ENCODE data around the gene LOXL4.

Gene LOXL4

DNA sequence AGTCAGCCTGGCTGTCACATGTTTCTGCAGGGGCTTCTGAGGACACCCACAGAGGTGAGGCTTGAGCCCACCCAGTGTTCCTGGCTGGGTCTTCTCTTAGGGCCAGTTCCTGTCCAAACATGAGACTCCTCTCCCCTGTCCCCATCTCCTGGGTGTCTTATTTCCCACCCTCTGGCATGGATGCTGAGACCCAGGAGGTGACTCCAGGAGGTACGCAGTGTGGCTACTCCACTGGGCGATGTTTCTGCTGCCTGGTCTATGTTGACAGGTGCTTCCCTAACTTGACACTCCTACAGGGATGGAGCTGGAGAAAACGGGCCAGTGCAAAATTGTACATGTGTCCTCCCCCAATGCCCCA, 26.3 kb upstream of the LOXL4 start:
- DNase-seq: no peak

DNA sequence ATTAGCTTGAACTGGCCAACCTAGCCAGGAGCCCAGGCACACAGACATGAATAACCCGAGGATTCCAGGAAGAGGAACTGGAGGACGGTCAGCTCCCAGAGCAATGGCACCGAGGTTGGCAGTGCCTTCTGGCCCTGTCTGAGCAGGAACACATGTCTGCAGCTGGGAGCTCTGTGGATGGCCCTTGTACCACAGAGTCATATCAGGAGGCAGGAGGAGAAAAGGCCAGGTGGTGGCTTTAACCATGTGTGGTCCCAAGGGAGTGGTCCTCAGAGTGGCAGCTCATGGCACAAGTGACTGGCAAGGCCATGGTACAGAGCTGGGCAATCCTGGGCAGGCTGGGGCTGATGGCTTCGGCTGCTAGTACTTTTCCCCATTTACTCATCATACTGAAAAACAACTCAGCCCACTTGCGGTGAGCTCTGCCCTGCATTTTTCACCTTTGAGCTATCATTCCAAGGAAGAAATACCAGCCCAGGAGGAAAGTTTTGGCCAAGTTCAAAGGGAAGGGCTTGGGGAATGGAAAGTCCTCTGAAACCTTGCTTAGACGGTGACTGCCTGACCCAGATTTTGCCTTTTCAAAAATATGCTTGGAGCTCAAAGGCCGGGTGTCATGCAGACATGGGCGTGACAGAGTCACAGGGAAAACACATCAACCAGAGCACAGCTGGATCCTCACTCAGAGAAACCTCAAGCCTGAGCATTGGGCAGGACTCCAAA, 25.7 kb upstream of the LOXL4 start:
- no peak for DNase-seq

DNA sequence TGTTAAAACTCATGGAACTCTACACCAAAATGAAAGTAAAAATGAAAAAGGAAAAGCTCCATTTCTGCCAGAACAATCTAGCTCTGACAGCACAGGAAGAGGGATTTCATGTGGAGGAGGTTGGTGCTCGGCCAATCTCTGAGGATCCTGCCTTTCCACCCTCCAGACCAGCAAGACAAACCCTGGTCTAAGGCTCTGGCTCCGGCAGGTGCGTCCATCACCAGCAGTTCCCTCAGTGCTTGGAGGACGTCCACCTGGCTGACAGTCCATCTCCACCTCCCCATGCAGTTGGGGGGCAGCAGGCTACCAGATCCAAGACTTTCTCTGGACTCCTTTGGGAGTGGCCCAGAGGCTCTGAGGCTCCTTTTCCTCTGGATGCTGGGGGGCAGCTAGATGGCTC, 25.0 kb upstream of the LOXL4 start:
- no peak for DNase-seq

DNA sequence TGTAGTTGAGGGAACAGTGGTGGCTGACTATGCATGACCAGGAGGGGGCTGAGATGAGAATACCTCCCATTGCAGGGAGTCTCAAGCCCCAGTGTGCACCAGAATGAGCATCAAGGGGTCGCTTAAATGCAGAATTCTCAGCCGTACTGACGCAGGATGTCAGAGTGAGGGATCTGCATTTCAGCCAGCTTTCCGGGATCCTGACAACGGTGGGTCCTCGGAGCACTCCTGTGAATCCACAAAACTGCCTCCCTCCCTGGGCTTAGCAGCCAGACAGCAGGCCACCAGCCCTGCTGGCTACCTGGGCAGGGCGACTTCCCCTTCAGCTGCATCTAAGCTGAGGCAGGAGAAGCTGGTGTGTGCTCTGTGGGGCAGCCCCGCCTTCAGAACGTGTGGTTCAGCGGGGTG, 21.8 kb upstream of the LOXL4 start:
- DNase-seq: no peak

DNA sequence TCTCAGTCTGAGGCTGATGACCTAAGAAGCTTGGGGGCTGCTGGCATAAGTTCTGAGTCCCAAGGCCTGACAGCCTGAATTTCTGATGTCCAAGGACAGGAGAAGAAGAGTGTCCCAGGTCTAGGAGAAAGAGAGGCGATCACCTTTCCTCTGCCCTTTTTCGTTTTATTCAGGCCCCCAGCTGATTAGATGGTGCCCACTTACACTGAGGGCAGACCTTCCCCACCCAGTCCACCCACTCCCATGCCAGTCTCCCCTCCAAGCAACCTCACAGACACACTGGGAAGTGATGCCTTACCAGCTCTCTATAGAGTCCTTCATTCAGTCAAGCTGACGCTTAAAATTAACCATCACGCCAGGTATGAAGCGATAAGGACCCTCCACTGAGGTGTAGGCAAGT, 19.3 kb upstream of the LOXL4 start:
- DNase-seq: no peak

DNA sequence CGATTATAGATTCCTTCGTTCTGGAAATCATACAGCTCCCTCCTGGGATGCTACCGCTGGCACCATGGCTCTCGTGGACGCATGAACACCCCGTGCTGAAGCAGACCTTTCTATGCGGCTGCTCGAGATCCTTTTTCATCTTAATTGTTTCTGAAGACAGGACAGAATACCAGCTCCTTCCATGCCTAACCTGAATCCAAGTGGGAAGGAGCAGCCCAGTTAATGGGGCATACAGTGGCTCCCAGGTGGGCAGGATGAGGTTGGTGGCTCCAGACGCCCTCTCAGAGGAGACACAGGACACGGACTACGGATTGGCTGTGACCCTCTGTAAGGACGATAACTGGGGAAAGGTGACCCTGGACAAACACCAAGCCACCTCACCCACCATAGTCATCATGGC, 18.4 kb upstream of the LOXL4 start:
- DNase-seq: no peak

DNA sequence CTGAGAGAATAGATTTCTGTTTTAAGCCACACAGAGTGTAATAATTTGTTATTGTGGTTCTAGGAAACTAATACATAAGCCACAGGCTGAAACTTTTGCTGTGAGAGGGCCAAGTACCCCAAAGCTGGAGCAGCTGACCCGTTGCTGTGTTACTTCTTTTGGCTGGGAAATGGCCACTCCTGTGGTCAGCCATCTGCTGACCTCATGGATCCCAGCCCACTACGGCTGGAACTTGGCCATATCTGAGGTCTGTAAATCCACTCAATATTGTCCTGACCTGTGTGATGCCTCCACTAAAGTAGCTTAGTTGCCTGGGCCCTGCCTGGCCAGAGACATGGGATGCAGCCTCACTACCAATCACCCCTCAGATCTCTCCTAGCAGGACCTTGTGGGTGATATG, 17.4 kb upstream of the LOXL4 start:
- no peak for DNase-seq

DNA sequence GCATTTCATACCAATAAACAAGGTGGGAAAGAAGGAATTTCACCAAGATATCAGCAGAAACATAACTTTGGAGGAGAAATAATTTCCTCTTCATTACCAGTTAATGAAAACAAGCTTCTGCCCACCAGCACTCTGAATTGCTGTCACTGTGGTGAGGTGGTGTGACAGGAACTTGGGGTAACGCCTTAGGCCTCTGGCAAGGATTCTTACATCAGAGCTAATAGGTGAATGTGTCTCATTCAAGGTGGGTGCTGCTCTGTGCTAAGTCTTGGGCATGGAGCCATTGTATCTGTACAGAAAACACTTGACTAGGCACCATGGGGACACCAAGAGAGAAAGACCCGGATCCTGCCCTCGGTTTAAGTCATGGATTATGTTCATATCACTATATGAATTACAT, 8.3 kb upstream of the LOXL4 start:
- DNase-seq: no peak

DNA sequence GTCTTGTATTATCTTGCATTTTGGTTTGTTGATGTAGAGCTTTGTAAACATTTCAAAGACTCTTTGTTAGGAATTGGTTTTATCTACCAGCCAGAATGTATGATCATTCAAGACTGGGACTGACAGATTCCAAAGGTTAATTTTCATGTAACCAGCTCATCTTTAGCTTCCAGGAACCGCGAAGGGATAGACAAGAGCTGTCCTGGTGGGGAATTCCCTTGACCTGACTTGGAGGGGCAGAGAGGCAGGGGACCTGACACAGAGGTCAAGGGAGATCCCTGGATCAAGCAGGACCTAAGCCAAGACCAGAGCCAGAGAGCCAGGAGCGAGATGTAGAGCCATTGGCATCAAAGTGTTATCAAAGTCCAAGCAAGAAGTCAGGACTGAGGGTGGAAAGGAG, 6.6 kb upstream of the LOXL4 start:
- DNase-seq: no peak

DNA sequence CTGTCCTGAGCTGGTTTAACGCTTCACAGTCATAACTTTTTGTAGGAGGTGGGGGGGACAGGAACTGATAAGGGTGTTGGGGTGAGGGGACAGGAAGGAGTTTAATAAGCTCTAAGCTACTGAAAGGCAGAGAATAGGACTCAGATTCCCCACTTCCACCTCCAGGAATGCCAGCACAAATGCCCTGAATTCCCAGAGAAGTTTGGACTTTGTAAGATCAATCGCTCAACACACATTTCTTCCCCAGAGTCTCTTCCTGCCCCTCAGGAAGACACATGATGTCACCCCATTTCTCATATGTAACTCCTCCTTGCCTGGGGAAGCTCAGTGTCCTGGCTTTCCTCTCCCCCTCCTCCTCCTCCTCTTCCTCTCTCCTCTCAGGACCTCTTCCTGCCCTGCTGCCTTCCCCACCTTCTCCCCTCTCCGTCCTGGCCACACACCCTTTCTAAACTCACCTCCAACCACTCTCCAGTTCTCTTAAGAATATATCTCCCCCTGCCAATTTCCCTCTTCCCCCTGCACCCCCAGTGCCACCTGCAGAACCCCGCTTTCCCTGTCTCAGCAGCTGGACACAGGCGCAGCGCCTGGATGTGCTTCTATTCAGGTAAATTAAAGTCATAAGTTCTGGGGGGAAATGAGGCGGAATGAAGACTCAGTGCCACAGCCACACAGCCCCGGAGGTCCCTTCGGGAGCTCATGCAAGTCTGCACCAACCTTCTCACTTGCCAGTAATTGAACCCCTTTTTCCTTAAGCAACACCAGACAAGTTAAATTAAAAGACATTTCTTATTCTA, 5.3 kb upstream of the LOXL4 start:
- no peak for DNase-seq

DNA sequence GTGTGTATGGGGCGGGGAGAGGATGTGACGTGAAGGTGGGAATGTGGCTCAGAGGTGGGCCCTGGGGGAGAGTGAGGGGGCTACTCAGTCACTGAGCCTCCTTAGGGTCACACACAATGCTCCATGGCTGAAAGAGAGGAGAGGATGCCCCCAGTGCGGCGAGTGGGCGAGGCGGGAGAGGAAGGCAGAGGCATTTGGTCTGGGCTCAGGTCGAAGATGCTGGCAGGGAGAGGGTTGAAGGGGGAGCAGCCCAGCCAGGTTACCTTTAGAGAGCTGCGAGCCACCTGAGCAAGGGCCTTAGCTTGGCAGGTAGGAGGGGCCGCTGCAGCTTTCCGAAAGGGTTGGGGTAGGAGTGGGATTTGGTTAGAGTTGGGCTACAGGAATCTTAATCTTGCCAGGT, 4.7 kb upstream of the LOXL4 start:
- no peak for DNase-seq

DNA sequence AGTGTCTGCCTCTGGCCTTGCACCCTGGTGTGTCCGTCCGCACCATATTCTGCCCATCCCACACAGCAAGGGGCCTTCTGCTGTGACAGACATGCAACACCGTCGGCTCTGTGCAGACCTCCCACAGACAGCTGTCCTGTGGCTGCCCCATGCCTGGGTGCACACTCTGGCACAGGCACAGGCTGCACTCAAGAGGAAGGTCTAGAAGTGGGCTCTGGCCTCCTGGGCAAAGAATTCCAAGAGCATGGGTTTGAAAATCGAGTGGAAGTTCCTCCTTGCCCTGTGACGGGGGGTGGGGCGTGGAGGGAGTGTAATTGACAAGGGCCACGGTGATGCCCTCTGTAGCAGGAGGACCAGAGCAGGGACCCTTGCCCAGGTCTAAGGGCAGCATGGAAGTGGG, 4.3 kb upstream of the LOXL4 start:
- no peak for DNase-seq

DNA sequence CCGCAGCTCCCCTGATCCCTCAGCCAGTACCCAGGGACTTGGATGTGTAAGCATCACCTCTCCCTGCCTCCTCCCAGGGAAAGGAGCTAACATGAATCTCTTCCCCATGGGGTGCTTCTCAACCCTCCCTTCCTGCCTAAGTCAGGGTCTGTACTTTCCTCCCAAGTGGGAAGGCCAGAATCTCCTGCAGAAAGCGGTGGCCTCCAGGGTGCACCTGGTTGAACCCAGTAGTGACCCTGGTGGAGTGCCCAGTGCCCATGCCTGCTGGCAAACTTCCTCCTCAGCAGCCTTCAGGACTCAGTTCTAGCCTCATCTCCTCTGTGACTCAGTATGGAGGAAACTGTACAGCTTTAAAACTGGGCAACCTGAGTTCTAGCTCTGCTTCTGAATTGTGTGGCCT, 2.8 kb upstream of the LOXL4 start:
- DNase-seq: no peak

DNA sequence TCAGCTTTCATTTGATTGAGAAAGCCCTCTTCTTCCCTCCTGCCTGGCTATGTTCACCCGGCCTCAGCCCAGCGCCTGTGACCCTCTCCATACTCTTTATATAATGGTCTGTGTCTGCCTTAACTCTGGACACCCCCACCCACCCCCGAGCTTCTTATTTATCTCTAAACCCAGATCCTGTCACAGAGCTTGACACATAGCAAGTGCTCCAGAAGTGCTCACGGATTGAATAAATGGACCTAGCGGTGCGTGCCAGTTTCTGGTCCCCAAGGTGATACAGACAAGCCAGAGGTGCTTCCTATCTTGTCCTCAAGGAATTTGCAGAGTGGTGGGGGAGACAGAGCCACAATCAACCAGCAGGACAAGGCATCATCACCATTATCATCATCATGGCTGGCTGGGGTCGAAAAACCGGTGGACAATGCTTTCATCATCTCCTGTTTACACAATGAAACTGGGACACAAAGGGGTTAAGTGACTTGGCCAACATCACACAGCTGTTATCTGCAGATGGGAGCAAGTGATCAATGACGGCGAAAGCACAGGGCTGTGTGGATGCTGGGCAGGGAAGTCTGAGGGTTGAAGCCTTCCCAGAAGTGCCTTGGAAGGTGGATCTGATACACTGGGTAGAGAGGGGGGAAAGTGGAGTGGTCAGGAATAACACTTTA, 2.2 kb upstream of the LOXL4 start:
- no peak for DNase-seq

DNA sequence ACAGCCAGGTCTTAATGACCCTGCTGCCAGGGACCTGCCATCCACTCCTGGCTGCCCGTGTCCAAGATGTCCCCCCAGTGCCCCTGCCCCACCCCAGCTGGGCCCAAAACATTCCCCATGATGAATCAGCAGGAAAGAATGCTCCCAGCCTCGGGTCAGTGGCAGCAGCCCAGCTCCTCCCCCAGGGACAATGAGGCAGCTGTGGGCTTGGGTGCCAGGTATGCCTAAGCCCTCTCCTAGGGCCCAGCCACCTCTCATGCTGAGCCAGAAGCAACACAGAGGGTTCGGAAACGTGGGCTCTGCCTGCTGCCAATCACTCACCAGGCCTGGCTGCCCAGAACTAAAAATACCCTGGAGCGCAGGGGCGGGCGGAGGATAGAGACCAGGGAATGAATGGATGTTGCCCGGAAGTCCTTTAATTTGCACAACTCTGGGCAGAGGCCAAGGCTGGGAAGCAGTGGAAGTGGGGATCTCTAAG, 1.5 kb upstream of the LOXL4 start:
- no peak for DNase-seq

DNA sequence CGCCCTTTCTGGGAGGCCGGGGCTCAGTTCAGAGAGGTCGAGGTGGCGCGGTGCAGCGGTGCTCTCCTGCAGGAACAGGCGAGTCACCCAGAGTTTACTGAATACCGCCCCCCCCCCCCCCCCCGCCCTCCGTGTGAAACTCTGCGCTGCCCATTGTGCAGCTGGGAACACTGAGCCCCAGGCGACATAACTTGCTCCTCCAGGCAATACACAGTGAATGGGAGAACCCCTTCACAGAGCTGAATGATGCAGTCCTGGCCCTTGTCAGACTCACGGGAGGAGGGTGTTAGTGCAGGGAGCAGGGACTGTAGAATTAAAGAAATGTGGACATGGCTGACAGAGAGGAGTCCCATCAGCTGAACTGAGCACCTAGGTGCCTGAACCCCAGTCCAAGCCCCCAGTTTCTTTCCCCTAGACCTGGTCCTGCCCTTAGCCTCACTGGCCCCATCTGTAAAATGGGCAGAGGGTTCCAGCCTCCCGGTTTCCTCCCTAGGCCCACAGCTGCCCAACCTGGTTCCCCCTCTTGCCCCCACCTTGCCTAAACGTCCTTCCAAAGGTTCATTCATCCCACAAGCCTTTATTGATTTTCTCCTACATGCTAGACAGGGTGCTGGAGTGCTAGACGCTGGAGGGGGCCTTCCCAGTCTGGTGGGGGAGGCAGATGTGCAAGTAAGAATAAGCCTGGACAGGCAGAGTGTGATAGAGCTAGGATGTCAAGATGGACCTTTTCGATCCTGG, 869 bp upstream of the LOXL4 start:
- no peak for DNase-seq

DNA sequence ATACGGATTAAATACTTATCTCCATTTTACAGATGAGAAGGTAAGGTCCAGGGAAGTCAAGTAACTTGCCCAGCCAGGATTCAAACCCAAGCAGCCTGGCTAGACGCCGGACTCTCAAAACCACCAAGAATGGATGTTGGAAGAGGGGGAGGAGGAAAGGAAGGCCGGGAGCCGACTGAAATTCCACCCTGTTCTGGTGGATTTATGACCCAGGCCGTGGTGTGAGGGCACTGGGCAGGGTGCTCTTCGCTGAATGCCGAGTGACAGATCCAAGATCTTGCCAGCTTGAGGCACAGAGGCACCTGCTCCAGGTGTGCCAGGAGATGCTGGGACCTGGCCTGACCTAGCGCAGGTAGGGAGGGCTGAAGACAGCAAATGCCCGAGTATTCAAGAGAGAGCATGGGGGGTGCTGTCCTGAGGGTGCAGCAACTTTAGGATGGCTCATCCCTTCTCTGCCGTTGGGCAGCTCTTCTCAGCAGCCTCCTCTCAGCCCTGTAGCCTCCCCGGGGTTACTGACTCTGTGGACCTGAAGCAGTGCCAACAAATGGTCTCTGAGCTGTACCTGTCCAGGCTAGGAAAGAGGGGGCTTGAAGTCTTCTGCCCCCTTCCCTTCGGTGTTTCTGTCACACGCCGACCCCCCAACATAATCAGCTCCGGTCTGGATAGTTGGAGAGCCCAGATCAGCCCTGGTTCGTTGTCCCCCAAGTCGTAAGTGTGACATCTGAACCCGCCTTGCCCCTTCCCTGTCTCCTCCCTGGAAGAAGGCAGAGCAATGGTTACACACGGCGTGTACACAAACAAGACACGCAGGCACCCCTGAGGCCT, 713 bp downstream of the LOXL4 start:
- no peak for DNase-seq

DNA sequence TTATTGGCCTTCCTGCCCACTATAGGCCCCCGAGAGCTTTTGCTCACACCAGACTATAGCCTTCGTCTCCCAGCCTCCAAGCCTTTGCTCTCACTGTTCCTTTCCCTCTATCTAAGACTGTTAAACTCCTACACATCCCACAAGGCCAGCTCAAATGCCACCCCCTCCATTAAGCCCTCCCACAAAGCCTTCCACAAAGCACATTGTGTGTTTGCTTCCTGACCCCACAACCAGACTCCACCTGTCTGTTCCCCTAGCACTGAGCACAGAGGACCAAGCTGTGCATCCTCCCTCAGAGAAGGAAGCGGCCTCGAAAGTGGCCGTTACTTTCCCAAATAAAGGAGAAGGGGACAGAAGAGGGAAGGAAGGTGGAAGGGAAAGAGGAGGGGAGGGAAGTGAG, 1.3 kb downstream of the LOXL4 start:
- no peak for DNase-seq

DNA sequence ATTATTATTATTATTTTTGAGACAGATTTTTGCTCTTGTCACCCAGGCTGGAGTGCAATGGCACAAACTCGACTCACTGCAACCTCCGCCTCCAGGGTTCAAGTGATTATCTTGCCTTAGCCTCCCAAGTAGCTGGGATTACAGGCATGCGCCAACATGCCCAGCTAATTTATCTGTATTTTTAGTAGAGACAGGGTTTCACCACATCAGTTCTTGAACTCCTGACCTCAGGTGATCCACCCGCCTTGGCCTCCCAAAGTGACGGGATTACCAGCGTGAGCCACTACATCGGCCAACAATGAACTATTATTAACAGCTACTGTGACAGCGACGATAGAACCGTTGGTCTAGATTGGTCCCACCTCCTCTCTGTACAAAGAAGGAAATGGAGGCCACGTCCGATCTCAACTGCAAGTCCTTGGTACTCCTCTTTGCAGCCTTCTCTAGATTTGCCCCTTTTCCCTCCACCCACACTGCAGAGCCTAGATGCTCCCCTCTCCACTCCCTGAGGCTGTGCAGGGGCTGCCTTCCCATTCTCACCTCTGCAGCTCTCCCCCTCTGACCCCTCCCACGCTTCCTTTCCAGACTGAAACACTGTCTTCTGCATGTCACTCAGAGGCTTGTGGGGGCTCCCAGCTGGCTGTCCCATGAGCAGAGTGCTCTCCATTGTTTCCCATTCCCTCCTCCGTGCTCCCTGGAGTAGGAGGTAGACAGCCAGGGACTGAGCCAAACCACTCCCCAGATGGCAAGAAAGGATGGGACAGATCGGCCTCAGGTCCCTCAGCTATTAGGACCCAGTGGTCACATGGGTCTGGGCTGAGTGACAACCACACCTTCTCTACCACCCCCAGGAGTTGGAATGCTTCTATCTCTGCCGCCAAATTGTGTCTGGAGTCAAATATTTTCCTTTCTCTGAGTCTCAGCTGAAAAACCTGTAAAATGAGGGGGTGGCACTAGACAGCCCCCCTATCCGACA, 2.3 kb downstream of the LOXL4 start:
- no peak for DNase-seq

DNA sequence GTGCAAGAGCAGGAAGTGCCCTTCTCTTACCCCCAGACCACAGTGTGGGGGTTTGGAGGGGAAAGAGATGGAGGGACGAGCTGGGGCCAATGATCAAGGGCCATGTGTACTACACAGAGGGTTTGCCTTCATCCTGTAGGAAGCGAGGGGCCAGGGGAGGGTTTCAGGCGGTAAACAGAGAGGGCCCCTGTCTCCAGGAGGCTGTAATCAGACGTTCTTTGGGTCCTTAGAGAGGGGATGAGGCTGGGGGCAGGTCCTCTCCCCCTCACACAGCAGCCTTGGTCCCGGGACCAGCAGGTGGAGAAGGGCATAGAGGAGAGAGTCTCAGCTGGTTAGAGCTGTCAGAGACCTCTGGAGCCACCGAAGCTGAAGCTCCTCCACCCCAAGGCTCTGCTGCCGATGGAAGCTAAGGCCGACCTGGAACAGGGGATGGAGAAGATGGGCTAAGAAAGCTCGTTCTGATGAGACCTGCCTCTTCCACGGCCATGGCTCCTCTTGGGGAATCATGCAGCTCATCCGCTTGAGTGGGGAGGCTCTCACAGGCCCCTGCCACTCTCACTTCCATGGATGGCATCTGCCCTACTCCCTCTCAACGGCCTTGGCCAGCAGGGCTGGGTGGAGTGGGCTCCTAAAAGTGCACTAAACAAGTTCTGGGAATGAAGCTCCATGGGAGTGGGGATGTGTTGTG, 3.5 kb downstream of the LOXL4 start:
- DNase-seq: no peak

DNA sequence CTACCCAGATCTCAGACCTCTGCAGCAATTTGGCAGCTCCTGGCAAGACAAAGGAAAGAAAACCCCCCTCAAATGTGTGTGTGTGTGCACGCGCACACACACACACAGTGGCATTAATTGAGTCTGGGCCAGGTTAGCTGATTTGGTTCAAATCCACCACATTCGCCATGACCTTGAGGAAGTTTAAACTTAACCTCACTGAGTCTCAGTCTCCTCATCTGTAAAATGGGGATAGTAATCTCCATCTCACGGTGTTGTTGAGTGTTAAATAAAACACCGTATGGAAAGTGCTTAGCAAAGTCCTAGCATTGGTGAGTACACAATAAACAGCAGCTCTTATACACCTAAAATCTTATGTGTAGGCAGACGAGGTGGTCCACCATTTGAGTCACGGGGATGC, 4.9 kb downstream of the LOXL4 start:
- DNase-seq: no peak

All from central memory CD4-positive, alpha-beta T cell (primary cell).